WERI-Rb-1 (cell line): ENCODE results near the gene PPFIBP1.

Experiments
- DNase-seq: peaks from one replicate; pipeline ENCODE4 v3.0.0-alpha.2; 2020
- H3K27ac ChIP-seq: fragments of 250-450 bp; sonication (Bioruptor Pico); 2 replicates; pipeline ENCODE4 v1.5.1; 2020; ENCODE audit warnings: mild to moderate bottlenecking, moderate library complexity
- H3K27me3 ChIP-seq: fragments of 250-450 bp; sonication (Bioruptor Pico); 2 replicates; pipeline ENCODE4 v1.5.1; 2021; ENCODE audit warnings: mild to moderate bottlenecking, low read depth, moderate library complexity; ENCODE audit not compliant: insufficient read depth, severe bottlenecking
- H3K36me3 ChIP-seq: fragments of 250-450 bp; sonication (Bioruptor Pico); 2 replicates; pipeline ENCODE4 v1.5.1; 2020; ENCODE audit warnings: mild to moderate bottlenecking, moderate library complexity
- H3K4me3 ChIP-seq: 2 replicates; pipeline ENCODE4 v1.5.1; 2011; ENCODE audit warnings: low read depth, mild to moderate bottlenecking, control low read depth, low read length
- H3K9me3 ChIP-seq: fragments of 250-450 bp; sonication (Bioruptor Pico); 2 replicates; pipeline ENCODE4 v1.5.1; 2021; ENCODE audit warnings: mild to moderate bottlenecking, moderate library complexity; ENCODE audit not compliant: severe bottlenecking
- CTCF ChIP-seq: IDR thresholded peaks from 2 replicates; pipeline ENCODE4 v1.5.1; 2011; ENCODE audit warnings: low read depth, mild to moderate bottlenecking, control low read depth, inconsistent platforms, low read length

The PPFIBP1 gene

GRCh38 chr12:27566159-27566558 lies 42.2 kb downstream of the PPFIBP1 start:
- Histone ChIP-seq H3K27me3 (no peaks in the 10 kb centered on the region), H3K36me3 (no peaks in the 10 kb centered on the region), H3K4me3 (no peak overlapping the region), H3K9me3 (no peaks in the 10 kb centered on the region), H3K27ac (no peak overlapping the region)
- TF ChIP-seq CTCF: no peak
- no peak for DNase-seq

- no peaks in the 10 kb centered on the region for H3K27me3 ChIP-seq
- H3K36me3 ChIP-seq: no peaks in the 10 kb centered on the region
- H3K27ac ChIP-seq: no peak overlapping the region
- H3K4me3 ChIP-seq: no peak overlapping the region
- no peak for DNase-seq
- TF ChIP-seq CTCF: no peak
- no peaks in the 10 kb centered on the region for H3K9me3 ChIP-seq
These were observed 42.6 kb downstream of the PPFIBP1 start for GRCh38 chr12:27566626-27567025.

- no peak for TF ChIP-seq CTCF
- Histone ChIP-seq H3K36me3 (no peaks in the 10 kb centered on the region), H3K27me3 (no peaks in the 10 kb centered on the region), H3K27ac (no peak overlapping the region), H3K9me3 (no peaks in the 10 kb centered on the region), H3K4me3 (no peak overlapping the region)
- no peak for DNase-seq
These were observed 47.5 kb downstream of the PPFIBP1 start for GRCh38 chr12:27571463-27571862.

GRCh38 chr12:27572486-27573255 lies 48.7 kb downstream of the PPFIBP1 start:
- TF ChIP-seq CTCF: no peak

GRCh38 chr12:27573972-27574371 lies 50.0 kb downstream of the PPFIBP1 start:
- Histone ChIP-seq H3K9me3 (no peaks in the 10 kb centered on the region), H3K27ac (no peak overlapping the region), H3K36me3 (no peaks in the 10 kb centered on the region), H3K4me3 (no peak overlapping the region), H3K27me3 (no peaks in the 10 kb centered on the region)
- DNase-seq: no peak
- TF ChIP-seq CTCF: no peak

More at GRCh38 chr12:27572486-27573255, 48.7 kb downstream of the PPFIBP1 start:
- no peaks in the 10 kb centered on the region for H3K9me3 ChIP-seq
- no peaks in the 10 kb centered on the region for H3K36me3 ChIP-seq
- H3K4me3 ChIP-seq: no peak overlapping the region
- no peak overlapping the region for H3K27ac ChIP-seq
- H3K27me3 ChIP-seq: no peaks in the 10 kb centered on the region
- DNase-seq: no peak
